ENCODE results near the gene GNAS.

GRCh38 chr20:58899512-58899911 lies 47.0 kb downstream of the GNAS start:
- no peak for TF ChIP-seq FOXA1 (IDR thresholded peaks at IDR 0.05)
- no peak for TF ChIP-seq SP1 (IDR thresholded peaks at IDR 0.05)
- no peak for TF ChIP-seq FOXM1 (IDR thresholded peaks at IDR 0.05; ENCODE audit: borderline replicate concordance)
- no peak for TF ChIP-seq BHLHE40 (IDR thresholded peaks at IDR 0.05; ENCODE audit: borderline replicate concordance)
- no peak for TF ChIP-seq SUZ12 (IDR thresholded peaks at IDR 0.05)
- no peak for TF ChIP-seq HDGF (IDR thresholded peaks at IDR 0.05; ENCODE audit: borderline replicate concordance)
- TF ChIP-seq ARNT (IDR thresholded peaks at IDR 0.05): no peak
- TF ChIP-seq TARDBP (IDR thresholded peaks at IDR 0.05): no peak
